ENCODE results near the gene HSD17B3. TPM values are rescaled to one million over a fixed set of nuclear protein-coding genes. Genes with fewer than 3 reads are reported as not detected.
A peak's percentile ranks its signal among the peaks of the same experiment; 100 is the strongest.
"Not testable (repeated sequence)": the region's sequence is repeated elsewhere in the genome, so short reads cannot be mapped to it uniquely, and the experiment has no call there.

The HSD17B3 gene
- total and polyA plus RNA-seq, 7 donors = 0.66 to 1.4 (median 1.0) TPM; not detected in 4

DNA sequence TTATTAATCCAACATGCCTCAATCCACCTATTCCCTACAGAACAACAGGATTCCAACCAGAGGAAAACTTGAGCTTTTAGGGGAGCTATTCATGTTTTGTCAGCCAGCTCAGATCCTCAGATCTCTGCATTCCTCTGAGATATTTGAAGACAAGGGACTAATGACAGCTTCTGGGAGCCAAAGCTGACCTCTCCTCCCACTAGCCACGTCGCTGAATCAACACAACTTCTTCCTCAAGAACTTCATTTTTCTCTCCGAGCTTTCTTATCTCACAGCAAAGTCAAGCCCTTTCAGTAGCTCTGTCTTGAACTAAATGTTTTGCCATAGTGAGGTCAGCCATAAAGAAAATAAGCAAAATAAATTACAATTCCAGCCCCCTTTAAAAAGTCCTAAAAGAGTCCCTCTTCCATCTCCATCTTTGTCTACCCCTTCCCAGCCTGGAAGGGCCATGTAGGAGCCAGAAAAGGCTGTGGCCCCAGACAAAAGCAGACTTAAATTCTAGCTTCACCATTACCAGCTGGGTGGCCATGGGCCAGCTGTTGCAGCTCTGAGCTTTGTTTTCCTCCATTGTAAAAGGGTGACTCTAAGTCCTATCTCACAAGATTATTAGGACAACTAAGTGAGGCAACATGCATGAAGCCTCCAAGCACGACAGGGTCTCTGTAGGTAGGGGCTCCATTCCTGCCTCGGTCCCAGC, 65.0 kb downstream of the HSD17B3 start:
- no peak for TF ChIP-seq EP300 (IDR thresholded peaks at IDR 0.05)
- TF ChIP-seq POLR2AphosphoS5 (IDR thresholded peaks at IDR 0.05) = no peak
- TF ChIP-seq, protein P1, sequence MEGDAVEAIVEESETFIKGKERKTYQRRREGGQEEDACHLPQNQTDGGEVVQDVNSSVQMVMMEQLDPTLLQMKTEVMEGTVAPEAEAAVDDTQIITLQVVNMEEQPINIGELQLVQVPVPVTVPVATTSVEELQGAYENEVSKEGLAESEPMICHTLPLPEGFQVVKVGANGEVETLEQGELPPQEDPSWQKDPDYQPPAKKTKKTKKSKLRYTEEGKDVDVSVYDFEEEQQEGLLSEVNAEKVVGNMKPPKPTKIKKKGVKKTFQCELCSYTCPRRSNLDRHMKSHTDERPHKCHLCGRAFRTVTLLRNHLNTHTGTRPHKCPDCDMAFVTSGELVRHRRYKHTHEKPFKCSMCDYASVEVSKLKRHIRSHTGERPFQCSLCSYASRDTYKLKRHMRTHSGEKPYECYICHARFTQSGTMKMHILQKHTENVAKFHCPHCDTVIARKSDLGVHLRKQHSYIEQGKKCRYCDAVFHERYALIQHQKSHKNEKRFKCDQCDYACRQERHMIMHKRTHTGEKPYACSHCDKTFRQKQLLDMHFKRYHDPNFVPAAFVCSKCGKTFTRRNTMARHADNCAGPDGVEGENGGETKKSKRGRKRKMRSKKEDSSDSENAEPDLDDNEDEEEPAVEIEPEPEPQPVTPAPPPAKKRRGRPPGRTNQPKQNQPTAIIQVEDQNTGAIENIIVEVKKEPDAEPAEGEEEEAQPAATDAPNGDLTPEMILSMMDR (IDR thresholded peaks at IDR 0.05) = no peak
- TF ChIP-seq POLR2A (IDR thresholded peaks at IDR 0.05) = no peak
- whole genome bisulfite sequencing, 2 donors = 79 to 87% methylated on average over 5 of the region's 5 CpGs
- H3K4me3 ChIP-seq = no peak overlapping the region
- H3K36me3 ChIP-seq = no peaks in the 10 kb centered on the region
- H3K4me1 ChIP-seq = peaks cover 0 to 15% (median 9%) of the 10 kb centered on the region in 4 donors
- no peaks in the 10 kb centered on the region for H3K27me3 ChIP-seq
- intact Hi-C loops (cut with DNase I) = no loop called here
- H3K27ac ChIP-seq = no peak overlapping the region
- H3K9me3 ChIP-seq = no peaks in the 10 kb centered on the region
- no peak for DNase-seq

DNA sequence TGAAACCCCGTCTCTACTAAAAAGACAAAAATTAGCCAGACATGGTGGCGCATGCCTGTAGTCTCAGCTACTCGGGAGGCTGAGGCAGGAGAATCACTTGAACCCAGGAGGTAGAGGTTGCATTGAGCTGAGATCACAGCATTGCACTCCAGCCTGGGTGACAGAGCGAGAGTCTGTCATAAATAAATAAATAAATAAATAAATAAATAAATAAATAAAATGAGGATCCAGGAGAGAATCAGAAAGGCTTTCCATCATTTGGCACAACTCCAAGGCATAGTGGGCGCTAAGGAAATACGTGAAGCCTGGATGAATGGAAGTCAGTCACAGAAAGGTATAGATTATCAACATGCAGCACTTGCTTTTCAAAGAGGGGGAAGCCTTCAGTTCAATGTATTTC, 65.6 kb downstream of the HSD17B3 start:
- H3K9me3 ChIP-seq; H3K36me3 ChIP-seq; H3K4me3 ChIP-seq; H3K27ac ChIP-seq; intact Hi-C loops (cut with DNase I); H3K27me3 ChIP-seq; DNase-seq: not testable (repeated sequence)
- WGBS, 2 donors = 91 to 93% methylated on average over 6 of the region's 6 CpGs
- peaks cover 0 to 15% (median 9%) of the 10 kb centered on the region in 4 donors for H3K4me1 ChIP-seq

DNA sequence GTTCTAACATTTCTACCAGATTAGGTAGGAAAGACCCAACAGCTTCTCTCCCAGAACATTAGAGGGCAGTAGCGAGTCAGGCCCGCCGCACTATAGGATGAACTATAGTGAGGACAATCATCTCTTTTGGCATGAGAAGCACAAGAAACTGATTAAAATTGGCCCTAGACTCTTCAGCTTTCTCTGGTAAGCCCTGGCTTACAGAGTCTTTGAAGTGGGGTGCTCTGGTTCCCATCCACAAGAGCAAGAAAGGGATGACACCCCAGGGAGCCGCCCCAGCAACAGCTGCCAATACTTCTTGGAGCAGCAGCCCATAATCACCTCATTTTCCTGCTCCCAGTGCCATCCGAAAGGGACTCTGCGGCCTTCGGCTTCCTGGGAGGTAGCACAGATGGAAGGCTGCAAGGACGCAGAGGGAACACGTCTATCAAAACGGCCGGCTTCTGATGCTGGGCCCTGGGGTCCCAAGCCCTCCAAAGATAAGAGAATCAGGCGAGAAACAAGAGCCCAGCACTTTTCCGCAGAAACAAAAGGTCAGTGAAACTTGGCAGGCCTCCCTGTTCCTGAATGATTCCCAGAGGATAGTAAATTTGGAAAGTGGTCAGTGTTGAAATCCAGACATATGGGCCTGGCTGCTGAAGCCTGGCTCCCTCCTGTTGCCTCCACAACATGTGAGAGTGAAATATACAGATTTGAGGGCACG, 69.3 kb downstream of the HSD17B3 start:
- intact Hi-C loops (cut with DNase I) = loop anchor here (1.0 to 5.0 kb wide), 2 partner anchors 85 to 435 kb away; no protein-coding TSS in a partner anchor
- peak; percentile 89 for DNase-seq
- TF ChIP-seq POLR2A (IDR thresholded peaks at IDR 0.05) (no peak), EP300 (IDR thresholded peaks at IDR 0.05) (no peak), POLR2AphosphoS5 (IDR thresholded peaks at IDR 0.05) (peak; percentile 18 to 68 (median 30))
- TF ChIP-seq, protein P1 (IDR thresholded peaks at IDR 0.05) = peak in 3 of 4 experiments; percentile 73 to 89 (median 79)
- 54 to 62% methylated on average over 14 of the region's 14 CpGs for WGBS, 2 donors
- H3K4me1 ChIP-seq = peaks cover 0 to 15% (median 9%) of the 10 kb centered on the region in 4 donors
- no peaks in the 10 kb centered on the region for H3K27me3 ChIP-seq
- peak overlapping the region; percentile 48 to 75 (median 70) for H3K27ac ChIP-seq
- H3K4me3 ChIP-seq = no peak overlapping the region
- H3K36me3 ChIP-seq = no peaks in the 10 kb centered on the region
- no peaks in the 10 kb centered on the region for H3K9me3 ChIP-seq

DNA sequence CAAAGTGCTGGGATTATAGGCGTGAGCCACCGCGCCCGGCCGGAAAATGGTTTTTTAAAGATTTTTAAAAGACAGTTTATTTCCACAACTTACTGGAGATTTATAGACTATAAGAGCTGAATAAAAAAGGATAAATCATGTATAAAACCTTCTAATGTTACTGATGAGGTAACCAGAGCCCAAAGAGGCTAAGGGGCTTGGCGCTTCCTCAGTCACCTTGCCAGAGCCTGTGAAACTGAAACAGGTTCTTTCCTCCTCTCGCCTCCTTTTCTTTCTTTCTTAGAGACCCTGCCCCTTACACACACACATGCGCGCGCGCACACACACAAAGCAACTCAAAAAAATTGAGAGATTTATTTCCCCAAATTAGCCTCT, 69.8 kb downstream of the HSD17B3 start:
- H3K4me1 ChIP-seq = peaks cover 0 to 15% (median 9%) of the 10 kb centered on the region in 4 donors
- no peaks in the 10 kb centered on the region for H3K27me3 ChIP-seq
- WGBS, 2 donors = 52 to 63% methylated on average over 11 of the region's 11 CpGs
- no peaks in the 10 kb centered on the region for H3K36me3 ChIP-seq
- peak overlapping the region; percentile 48 to 75 (median 70) for H3K27ac ChIP-seq
- no peak for DNase-seq
- H3K9me3 ChIP-seq = no peaks in the 10 kb centered on the region
- TF ChIP-seq EP300 (IDR thresholded peaks at IDR 0.05) (no peak), POLR2AphosphoS5 (IDR thresholded peaks at IDR 0.05) (no peak), POLR2A (IDR thresholded peaks at IDR 0.05) (no peak)
- TF ChIP-seq, protein P1 (IDR thresholded peaks at IDR 0.05) = no peak
- H3K4me3 ChIP-seq = no peak overlapping the region
- intact Hi-C loops (cut with DNase I) = loop anchor here (1.0 to 5.0 kb wide), 2 partner anchors 85 to 435 kb away; no protein-coding TSS in a partner anchor

DNA sequence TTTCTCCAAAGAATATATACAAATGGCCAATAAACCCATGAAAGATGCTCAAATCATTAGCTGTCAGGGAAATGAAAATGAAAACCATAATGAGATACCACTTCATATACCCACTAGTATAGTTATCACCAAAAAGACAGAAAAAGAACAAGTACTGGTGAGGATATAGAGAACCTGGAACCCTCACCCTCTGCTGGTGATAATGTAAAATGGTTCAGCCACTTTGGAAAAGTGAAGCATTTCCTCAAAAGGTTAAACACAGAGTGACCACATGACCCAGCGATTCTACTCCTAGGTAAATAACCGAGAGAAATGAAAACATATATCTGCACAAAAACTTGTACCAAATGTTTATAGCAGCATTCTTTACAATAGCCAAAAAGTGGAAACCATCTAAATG, 72.0 kb downstream of the HSD17B3 start:
- H3K9me3 ChIP-seq = no peaks in the 10 kb centered on the region
- no peak overlapping the region for H3K4me3 ChIP-seq
- DNase-seq = no peak
- H3K27me3 ChIP-seq = no peaks in the 10 kb centered on the region
- no peak for TF ChIP-seq POLR2AphosphoS5 (IDR thresholded peaks at IDR 0.05)
- TF ChIP-seq, protein P1 (IDR thresholded peaks at IDR 0.05) = no peak
- TF ChIP-seq POLR2A (IDR thresholded peaks at IDR 0.05) = no peak
- no peak for TF ChIP-seq EP300 (IDR thresholded peaks at IDR 0.05)
- H3K36me3 ChIP-seq = no peaks in the 10 kb centered on the region
- no peak overlapping the region for H3K27ac ChIP-seq
- peaks cover 0 to 15% (median 9%) of the 10 kb centered on the region in 4 donors for H3K4me1 ChIP-seq
- intact Hi-C loops (cut with DNase I) = loop anchor here (5.0 kb wide), 1 partner anchor 437 kb away; no protein-coding TSS in a partner anchor
- 85 to 89% methylated on average over 2 of the region's 2 CpGs for WGBS, 2 donors

Measured in sigmoid colon (tissue), 7 donors.